GM21786 (cell line): ENCODE measurements around the gene MYO9A.
A peak's percentile ranks its signal among the peaks of the same experiment; 100 is the strongest.

Source experiments
- ATAC-seq: cut with Tn5 transposase; IDR thresholded peaks from one replicate; pipeline ENCODE4 v1.9.1; 2021; ENCODE audit not compliant: unreplicated experiment

MYO9A gene

DNA sequence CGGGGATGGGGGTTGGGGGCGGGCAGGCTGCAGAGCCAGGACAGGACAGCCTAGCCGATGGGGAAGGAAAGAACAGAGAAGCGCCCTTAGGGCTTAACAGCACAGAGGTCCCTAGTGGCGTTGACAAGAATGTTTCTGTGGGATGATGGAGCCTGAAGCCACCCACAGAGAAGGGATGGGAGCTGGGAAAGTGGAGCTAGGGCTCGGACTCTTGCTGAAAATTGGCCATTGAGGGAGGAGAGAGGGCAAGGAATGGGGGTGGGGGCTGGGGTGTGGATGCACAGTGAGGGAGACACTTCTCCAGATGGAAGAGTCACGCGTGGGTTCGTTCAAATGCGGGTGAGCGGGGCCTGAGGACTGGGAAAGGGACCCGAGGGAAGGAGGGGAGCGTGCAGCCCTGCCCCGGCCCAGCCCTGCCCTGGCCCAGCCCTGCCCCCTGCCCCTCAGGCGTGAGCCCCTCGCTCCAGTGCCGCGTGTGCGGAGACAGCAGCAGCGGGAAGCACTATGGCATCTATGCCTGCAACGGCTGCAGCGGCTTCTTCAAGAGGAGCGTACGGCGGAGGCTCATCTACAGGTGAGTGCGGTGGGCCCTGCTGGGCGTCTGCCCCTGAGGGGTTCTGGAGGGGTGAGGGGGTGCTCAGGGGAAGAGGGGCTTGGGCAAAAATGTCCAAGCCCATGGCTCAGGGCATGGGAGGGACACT, 306.8 kb downstream of the MYO9A start:
- ATAC-seq, result no peak

DNA sequence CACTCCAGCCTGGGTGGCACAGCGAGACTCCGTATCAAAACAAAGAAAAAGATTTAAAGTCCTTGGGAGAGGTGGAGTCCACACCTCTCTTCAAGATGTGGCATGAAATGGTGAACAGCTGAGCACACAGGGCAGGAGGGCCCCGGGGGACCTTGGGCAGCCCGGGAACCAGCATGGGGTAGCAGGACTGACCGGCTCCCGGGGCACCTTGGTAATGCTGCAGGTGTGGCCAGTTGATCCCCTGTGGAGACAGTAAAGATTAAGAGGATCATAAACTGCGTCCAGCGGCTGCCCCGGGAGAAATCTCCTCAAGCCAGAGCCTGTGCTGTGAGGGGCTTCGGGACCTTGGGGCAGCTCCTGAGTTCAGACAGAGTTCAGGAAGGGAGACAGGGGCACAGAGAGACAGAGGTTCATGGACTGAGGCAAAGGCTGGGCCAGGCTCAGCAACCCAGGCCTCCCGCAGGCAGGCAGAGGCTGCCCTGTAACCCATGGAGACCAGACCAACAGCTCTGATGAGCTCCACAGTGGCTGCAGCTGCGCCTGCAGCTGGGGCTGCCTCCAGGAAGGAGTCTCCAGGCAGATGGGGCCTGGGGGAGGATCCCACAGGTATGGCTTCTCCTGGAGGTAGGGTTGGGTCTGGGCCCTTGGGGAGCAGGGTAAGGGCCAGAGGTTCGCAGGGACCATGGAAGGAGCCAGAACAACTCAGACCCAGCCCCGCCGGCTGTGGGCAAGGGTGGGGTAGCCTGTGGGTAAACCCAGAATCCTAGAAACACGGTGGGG, 307.5 kb downstream of the MYO9A start, which contains the start of gene NR2E3:
Gene NR2E3, plus strand, starts transcription at position 299 of the 780 bp plus-strand sequence. Its CDS starts 190 bp downstream, at position 489.
- no peak for ATAC-seq

DNA sequence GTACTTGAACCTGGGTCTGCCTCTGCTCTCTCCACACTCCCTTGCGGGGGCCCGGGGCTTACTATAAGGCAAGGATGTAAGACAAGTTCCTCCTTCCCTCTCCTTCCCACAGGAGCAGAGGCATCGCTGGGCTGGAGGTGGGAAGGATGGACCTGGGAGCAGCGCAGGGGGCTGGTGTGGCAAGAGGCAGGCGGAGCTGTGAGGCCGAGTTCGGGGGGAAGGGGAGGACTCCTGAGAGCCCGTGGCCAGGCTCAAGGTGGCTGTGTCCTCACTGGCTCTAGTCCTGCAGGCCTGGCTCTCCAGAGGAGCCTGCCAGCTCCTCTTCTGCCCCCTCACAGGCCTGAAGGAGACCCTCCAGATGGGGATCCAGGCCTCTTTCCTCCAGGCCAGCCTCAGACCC, 308.6 kb downstream of the MYO9A start:
- no peak for ATAC-seq

DNA sequence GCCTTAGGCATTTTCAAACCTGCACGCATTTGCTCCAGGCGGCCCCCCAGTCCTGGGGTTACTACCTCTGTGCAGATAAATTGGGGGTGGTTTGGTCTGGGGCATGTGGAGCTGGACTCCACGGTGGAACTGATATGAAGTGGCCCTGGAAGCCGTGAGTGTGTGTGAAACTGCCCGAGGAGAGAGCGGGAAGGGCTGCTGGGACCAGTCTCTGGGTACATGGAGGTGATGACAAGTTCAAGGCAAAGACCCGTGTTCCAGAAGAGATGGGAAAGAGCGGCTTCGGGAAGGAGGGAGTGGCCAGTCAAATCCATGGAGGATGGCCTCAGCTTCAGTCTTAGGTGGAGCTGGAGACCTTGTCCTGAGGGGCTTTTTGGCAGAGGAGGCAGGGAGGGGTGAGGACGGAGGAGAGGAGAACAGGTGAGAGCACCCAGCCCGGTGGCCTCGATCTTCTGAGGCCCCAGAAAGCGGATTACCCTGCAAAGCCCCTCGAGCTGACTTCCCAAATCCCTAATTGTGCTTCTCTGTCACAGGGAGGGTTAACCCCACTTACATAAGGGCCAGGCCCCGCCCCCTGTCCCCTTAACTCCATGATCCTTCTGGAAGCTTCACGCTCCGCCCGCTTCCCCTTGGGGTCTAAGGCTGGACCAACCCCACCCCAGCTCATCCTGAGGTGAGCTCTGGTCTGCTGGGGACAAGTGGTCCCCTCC, 309.5 kb downstream of the MYO9A start:
- no peak for ATAC-seq

DNA sequence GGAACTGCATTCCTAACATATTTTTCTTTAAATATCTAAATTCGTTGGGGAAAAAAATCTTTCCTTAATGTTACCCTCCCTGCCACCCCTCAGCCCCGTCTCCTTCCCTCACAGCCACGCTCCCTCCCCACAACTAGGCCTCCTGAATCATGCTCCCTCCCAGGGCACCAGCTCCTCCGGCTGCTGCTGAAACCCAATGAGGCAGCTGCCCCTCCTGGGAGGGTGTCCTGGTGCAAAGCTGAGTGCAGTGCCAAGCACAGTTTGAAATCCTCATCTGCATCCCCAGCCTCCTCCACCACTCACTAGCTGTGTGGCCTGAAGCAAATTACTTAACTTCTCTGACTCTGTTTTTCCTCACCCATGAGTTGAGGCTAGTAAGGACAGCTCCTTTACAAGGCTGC, 310.3 kb downstream of the MYO9A start:
- ATAC-seq, result no peak

DNA sequence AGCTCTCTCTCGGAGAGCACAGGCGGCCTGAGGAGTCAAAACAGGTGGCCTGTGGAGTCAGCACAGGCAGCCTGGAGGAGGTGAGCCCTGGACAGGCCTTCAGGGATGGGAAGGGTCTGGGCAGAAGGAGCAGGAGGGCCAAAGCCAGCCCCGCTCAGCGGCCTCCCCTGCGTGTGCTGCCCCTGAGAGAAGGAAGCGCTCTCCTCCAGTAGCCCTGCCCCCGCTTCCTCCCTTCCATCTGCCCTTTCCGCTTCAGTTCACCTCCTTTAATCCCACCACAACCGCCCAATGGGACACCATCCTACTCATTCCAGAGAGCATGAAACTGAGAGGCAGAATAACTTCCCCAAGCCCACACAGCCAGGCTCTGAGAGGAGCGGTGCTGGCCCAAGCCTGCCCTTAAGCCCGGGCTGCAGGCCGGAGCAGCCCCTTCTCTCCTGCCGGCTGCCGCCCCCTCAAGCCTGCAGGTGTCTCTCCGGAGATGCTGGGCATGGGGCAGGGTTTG, 310.8 kb downstream of the MYO9A start:
- ATAC-seq, result no peak

DNA sequence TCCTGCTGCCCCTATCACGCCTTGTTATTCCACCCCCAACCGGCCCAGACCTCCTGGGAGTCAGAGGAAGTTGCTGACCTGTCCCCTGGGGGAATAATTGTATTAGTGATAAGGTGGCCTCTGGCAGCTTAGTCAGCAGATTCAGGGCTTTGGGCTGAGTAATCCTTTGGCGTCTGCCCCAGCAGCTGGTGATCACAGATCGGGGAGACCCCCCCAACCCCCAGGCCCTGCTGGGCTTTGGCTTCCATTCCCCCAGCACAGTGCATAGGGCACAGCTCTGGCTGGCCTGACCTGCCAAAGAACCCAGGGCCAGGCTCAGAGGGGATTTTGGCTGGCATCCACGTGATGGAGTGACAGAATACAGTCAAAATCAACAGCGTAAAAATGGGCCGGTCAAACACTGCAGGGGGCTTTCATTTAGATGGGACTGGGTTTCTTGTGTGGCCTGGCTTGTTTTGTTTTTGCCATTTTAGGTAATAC, 311.5 kb downstream of the MYO9A start:
- no peak for ATAC-seq

DNA sequence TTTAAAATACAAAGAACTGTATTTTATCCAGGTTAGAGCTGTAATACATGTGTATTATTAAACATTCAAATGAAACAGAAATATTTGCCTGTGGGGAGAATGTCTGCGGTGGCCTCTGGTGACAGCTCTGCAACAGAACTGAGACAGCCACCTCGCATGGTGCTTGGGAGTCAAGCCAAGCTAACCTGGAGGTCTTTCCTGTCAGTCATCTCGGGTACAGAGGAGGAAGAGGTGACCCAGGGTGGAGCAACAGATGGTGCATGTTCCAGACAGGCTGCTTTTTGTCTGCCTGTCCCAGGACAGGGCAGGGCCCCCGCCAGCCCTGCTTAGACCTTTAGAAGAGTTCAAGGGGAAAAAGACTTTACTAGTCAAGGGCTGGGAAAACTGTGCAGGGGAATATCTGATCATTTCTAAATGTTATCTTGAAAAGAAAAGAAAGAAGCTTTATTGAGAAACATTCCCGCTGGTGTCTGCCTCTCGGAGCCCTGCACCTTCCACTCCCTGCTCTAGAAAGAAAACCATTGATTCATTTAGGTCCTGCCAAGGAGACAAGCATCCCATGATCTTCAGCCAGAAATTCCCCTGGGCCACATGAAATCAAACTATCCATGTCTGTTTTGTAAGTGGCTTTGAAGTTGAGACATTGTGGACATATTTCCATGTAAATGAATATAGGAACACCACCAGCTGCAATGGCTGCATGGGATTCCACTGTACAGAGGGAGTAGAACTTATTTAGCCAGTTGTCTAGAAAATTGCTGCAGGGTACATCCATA, 313.1 kb downstream of the MYO9A start:
- ATAC-seq, result peak; percentile 48

DNA sequence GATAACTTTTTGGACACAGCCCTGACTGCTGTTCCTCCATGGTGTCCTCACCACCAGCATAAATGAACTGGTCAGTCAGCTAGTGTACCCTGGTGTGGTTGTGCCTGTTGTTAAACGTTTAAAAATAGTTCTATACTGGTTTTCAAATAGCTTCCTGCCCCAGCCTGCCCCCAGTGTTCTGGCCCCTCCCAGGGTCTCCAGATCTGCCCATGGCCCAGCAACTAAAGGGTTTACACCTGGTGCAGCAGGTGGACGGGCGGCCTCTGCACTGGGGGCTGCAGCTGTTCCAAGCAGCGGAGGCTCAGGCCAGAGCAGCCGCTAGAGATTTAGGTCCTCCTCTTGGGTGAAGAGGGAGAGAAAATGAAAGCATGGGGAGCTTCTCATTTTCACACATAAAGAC, 313.7 kb downstream of the MYO9A start:
- ATAC-seq, result no peak

DNA sequence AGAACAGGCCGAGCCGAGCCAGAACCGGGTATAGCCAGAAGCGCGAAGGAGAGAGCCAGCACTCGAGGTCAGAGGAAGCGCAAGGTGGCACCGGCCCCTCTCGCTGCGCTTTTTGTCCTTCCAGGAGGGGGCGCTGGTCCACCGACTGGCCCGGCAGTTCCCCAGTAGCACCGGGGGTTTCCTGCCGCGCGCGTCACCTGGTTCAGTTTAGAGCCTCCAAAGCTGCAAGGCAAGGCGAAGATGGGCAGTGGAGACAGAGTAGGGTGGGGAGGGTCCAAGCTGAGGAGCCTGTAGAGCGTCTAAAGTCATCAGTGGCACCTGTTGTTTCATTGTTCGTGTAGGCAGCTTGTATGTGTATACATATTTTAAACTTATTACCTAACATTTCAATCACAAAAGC, 315.2 kb downstream of the MYO9A start:
- no peak for ATAC-seq

DNA sequence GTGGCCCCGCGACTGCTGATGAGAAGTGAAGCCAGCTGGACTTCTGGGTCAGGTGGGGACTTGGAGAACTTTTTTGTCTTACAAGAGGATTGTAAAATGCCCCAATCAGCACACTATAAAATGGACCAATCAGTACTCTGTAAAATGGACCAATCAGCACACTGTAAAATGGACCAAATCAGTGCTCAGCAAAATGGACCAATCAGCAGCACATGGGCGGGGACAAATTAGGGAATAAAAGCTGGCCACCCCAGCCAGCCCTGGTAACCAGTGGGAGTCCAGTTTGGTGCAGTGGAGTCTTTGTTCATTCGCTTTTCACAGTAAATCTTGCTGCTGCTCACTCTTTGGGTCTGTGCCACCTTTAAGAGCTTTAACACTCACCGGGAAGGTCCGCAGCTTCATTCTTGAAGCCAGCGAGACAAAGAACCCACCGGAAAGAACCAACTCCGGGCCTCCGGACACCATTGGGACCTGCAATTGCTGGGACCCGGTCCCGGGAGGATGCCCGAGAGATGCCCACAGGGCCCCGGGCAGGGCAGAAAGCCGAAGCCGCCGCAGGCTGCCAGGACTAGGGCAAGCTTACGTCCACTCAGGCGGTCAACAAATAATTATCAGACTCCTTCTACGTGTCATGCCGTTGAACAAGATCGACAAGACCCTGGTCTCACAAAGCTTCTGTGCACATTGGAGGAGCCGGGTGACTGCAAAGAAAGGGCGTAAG, 315.9 kb downstream of the MYO9A start:
- ATAC-seq, result no peak

DNA sequence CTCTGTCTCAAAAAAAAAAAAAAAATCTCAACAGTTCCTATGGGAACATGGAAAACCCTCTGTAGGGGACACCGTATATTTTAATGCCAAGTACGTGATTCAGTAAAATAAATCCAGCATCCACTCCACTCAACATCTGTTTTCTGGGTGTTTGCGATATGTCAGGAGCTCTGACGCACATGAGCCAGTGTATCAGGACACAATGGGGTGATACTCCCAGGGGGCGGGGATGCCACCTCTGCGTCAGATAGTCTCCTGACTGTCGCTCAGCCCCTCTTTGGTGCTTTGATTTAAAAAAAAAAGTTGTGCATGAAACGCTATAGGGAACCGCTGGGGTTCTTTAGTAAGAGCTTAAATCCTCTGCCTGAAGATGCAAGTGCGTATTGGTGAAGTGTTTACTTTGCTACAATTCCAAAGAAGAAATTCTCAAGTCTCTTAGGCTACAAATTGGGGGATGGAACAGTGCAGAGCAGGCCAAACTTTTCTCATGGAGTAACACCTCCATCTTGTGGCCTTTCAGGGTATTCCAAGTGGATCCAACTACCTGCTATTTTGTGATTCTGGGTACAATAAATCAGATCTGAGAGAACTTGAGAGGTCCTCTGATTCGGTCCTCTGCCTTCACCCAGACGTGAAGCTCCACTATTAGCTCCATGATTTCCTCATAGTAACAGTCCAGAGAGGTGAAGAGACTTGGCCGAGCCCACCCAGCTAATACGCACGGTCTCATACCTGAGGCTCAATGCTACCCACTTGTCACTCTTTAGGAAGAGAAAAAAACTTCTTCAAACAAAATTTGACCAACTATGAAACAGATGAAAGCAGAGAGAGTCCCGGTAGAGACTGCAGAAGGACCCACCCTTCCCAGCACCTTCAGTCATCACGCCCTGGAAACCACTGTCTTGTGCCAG, 316.9 kb downstream of the MYO9A start:
- no peak for ATAC-seq

DNA sequence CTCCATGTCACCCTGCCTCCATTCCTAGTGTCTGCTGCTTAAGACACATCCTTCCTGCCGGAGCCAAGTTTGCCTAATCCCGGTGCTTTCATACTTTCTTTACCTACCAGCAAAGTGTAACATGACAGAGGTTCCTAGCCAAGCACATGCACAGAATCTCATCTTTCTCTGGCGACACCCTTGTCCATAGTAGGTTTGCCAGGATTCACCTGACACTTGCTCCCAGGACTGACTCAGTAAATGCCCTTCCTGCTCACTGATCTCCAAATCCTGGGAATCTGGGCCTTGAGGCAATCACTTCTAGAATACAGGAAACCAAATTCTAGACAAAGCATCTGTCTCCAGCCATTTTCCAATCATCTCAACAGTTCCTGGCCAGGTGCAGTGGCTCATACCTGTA, 317.8 kb downstream of the MYO9A start:
- ATAC-seq, result no peak

DNA sequence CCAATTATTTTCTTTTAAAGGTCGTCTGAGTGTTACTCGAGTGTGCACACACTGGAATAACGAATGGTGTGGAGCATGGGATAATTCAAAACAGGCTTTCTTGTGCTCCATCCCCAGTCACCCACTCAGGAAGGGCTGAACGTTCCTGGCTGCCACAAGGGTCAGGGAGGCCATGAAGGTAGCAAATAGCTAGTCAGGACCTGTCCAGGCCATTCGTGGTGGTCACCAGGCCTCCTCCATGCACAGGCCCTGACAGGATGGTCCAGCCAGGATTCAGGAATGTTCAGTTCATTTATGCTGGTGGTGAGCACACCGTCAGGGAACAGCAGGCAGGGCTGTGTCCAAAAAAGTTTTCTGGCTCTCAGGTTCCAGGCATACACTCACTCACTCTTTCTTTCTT, 319.3 kb downstream of the MYO9A start:
- no peak for ATAC-seq

DNA sequence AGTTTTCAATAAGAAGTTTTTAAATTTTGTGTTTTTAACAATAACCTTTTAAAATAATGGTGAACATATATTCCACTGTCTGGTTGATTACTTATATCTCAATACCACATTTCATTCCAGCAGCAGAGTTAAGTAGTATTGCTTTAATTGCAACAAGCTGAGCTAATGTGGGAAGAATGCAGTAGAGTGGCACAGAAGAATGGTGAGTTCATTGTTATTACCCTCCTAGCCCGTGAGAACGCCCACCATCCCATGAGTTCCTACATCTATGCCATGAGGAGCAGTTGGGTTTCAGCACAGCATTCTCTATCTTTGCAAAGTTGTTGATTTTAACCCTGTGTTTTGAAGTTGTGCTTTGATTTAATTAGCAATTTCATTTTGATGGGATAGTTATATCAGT, 325.4 kb downstream of the MYO9A start:
- no peak for ATAC-seq

DNA sequence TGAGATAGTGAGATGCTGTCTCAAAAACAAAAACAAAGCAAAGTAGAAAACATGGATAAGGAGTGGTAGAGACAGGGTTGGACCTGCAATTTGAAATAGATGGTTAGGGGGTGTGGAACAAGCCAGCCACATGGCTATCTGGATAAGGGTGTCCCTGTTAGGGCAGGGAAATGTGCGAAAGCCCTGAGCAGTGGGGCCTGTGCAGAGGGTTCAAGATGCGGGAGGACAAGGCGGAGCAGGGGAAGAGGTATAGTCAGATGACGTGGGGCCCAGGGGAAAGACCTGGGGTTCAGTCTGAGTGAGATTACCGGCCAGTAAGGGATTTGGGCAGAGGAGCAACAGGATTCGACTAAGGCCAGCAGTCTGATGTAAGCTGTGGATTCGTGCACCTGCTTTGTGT, 326.0 kb downstream of the MYO9A start:
- ATAC-seq, result no peak

DNA sequence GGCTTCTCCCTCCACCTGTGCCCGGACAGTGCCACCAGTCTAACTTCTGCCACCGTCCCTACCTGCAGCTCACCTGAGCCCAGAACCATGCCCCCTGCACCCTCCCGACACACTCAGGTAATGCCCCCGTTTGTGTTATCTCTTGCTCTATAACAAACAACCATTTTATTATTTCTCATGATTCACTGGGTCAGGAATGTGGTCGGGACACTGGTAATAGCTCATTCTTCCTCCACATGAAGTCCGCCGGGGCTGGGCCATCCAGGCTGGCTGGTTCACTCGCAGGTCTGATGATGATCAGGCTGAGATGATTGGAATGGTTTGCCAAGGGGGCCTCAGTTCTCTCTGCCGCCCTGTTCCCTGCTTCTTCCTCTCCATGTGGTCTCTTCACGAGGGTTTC, 327.9 kb downstream of the MYO9A start:
- ATAC-seq, result no peak

DNA sequence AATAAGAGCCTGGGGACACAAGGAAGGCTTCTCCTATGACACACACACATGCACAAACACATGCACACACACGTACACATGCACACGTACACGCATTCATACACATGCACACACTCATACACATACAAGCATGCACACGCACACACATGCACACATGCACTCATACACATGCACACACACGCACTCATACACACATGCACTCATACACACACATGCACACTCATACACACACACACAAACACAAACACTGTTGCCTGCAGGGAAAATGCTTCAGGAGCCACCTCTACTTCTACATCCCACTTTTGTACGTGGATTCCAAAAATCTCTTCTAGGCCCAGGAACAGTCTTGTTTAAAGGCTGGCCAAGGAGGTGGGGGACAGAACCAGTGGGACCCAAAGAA, 328.3 kb downstream of the MYO9A start:
- ATAC-seq, result no peak
